ENCODE measurements around the gene SCFD2. TPM values are rescaled to one million over a fixed set of nuclear protein-coding genes. Genes with fewer than 3 reads are reported as not detected.
"Not testable (repeated sequence)": the region's sequence is repeated elsewhere in the genome, so short reads cannot be mapped to it uniquely, and the experiment has no call there.

SCFD2 gene
- total RNA-seq, 1 donor from 2014 or later, result 7.5 TPM

DNA sequence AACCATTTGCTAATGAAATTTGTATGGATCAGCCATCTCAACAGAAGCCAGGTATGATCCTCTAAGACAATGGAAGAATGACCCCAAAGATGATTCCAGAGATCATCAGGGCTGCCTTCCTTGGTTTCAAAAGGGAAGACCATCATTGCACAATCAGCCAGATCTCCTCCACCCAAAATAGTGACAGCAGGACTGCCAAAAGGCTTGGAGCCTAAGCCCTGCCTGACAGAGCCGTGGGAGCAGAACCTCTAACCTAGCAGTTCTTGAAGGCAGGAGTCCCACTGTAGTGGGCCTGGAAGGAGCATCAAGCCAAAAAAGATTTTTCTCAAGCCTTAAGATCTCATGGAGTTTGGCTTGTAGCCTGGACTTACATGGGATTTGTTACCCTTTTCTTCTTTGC is 277.7 kb downstream of the SCFD2 start:
- DNase-seq (no peak), ATAC-seq (peak; percentile 55)
- intact Hi-C loops (cut with micrococcal nuclease), result no loop called here

DNA sequence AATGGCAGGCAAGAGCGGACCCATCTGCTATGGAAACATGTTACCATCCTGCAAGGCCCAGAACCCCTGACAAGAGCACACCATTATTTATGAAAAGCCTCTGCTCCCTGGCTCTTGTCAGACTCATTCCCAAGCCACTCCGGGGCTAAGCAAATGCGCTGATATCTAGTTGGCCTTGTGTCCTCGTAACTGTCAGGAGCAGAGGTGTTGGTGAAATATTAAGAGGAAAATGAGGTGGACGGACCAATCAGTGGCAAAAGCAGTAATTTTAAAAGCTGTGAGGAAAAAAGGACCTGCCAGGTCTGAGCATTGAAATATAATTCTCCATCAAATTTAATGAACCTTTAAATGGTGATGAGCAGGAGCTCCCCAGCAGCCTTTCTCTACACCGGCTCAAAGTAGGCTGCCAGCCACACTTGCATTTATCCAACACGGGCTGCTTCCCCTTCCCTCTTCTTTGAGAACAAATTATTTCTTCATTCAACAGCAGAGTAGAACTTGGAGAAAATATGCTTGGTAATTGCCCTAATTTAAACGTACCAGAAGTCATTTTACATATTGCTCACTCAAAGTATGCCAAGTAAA is 289.4 kb downstream of the SCFD2 start:
- intact Hi-C loops (cut with micrococcal nuclease), result no loop called here
- DNase-seq (no peak), ATAC-seq (peak; percentile 95)

DNA sequence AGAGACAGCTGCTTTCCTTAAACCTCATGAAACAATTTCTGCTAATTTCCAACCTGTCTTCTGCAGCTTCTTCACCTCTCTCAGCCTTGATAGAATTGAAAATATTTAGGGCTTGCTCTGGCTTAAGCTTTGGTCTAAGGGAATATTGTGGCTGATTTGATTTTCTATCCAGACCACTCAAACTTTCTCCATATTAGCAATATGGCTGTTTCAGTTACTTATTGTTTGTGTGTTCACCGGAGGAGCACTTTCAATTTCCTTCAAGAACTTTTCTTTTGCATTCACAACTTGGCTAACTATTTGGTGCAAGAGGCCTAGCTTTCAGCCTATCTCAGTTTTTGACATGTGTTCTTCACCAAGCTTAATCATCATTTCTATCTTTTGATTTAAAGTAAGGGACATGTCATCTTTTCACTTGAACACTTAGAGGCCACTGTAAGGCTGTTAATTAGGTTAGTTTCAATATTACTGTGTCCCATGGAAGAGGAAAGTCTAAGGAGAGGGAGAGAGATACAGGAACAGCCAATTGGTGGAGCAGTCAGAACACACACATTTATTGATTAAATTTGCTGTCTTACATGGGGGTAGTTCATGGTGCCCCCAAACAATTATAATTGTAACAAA is 290.6 kb downstream of the SCFD2 start:
- no peak for DNase-seq
- intact Hi-C loops (cut with micrococcal nuclease), result no loop called here
- no peak for ATAC-seq

DNA sequence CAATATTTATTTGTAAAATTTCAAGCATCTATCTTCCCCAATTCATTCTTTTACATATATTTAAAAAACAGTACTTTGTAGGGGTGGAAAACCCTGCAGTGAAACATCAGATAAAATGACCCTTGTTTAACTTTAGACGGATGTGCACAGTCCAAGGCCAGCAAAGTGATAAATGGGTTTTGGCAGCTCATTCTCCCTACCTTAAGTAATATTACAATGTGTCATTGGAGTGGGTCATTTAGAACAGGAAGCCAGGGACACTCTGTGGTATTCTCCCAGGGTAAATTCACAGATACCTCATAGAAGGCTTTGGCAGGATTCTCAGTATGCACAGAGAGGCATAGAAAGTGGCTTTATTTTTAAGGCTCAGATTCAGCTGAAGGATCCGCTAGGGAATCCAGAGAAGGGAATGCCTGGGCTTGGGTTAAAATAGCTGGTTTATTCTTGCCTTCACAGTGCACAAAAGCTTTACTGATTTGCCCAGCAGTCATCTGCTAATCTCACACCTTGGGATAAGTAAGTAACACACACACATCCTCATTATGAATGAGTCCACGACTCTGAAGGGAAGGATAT is 297.0 kb downstream of the SCFD2 start:
- no peak for ATAC-seq
- intact Hi-C loops (cut with micrococcal nuclease), result no loop called here

DNA sequence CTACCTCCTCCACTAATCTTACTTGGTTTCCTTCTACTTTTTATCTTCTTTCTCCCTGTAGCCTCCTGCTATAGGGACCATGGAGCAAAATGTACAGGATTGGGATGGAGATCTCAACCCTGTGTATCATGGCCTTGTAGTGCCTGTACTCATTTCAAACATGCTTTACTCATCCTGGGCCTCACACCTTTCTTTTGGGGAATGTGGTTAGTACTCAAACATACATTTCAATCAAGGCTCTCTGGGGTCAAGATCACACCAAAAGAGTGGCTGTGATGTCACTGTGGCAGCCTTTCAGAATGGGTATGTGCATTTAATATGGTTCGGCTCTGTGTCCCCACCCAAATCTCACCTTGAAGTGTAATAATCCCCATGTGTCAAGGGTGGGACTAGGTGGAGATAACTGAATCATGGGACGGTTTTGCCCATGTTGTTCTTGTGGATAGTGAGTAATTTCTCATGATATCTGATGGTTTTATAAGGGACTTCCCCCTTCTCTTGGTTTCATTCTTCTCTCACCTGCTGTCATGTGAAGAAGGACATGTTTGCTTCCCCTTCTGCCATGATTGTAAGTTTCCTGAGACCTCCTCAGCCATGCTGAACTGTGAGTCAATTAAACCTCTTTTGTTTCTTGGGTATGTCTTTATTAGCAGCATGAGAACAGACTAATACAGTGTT is 298.6 kb downstream of the SCFD2 start:
- intact Hi-C loops (cut with micrococcal nuclease), result no loop called here
- DNase-seq, result no peak
- no peak for ATAC-seq

More for the DNA sequence above, 297.0 kb downstream of the SCFD2 start:
- DNase-seq, result no peak

DNA sequence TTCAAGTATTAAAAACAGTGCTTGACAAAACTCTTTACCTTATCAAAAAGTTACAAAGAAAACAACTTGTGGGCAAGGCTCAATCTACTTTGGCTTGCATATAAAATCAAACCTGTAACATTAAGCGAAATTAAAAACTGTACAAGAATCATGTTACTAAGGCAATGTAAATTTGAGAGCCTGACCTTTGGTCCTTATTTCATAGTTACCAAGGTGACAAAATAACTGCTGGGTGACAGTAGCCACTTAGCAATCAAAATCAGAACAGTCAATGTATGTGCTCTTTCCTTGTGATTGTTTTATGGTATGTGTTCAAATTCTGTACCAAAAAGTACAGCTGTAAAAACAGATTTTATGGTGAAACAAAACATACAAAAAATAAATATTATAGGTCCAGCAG is 299.7 kb downstream of the SCFD2 start:
- intact Hi-C loops (cut with micrococcal nuclease), result no loop called here
- no peak for ATAC-seq
- no peak for DNase-seq

DNA sequence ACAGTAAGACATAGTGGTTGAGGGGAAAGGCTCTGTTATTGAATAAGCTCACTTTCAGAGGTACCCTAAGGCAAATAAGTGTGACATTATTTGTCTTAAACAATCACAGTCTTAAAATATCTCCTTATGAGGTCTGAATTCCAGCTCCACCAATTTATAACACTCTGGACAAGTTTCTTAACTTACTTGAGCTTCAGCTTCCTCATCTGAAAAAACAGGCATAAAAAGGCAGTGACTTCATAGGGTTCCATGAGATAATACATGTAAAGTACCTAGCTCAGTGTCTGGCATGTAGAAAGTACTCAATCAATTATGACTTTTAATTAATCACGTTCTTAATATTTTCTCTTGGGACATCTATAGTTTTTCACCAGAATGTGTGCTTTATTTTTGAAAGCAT is 301.3 kb downstream of the SCFD2 start:
- ATAC-seq (no peak), DNase-seq (no peak)
- intact Hi-C loops (cut with micrococcal nuclease), result no loop called here

DNA sequence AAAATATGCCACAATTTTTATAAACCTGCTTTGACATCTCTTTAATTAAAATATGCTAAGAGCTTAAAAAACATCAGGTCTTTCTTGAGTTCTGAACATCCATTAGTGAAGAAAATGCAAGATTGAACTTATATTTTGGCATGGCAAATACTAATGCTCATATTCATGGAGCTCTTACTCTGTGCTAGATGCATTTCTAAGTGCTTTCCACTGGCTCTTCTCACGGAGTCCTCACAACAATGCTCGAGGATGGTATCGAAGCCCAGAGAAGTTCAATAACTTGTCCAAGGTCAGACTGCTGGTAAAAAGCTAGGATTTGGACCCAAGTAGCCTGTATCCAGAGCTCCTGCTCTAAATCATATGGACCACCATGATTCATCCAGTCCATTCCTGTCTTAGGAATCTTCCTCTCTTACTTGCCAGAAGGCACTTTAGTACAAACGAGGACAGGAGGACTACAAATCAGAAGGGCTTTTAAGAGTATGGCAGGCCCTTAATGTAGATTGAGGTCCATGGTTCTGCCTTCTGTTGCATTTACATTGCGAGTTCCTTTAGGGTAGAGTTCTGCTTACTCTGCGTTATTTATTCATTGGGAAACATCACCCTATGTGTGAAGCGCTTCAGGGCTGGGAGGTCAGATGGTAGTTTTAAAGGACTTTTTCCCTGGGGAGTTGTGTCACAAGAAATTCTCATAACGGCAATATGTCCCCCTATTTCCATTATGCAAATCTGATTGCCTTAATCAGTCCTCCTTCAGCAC is 304.6 kb downstream of the SCFD2 start:
- intact Hi-C loops (cut with micrococcal nuclease), result no loop called here
- no peak for DNase-seq
- ATAC-seq, result no peak

DNA sequence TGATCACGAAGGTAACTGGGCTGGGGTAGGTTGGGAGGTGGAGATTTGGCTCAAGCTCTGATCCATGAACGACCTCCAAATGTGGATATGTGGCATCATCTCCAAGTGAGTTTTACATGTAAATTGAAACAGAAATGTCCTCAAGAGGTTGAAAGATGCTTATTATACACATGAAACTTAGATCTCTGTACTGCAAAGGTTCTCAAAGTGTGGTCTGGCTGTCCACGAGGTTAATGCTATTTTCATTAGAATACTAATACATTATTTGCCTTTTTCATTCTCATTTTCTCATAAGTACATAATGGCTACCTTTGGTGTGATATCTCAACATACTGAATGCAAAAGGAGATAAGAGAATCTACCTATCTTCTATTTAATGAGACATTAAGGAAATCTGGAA is 305.6 kb downstream of the SCFD2 start:
- intact Hi-C loops (cut with micrococcal nuclease), result no loop called here
- no peak for ATAC-seq
- DNase-seq, result no peak

DNA sequence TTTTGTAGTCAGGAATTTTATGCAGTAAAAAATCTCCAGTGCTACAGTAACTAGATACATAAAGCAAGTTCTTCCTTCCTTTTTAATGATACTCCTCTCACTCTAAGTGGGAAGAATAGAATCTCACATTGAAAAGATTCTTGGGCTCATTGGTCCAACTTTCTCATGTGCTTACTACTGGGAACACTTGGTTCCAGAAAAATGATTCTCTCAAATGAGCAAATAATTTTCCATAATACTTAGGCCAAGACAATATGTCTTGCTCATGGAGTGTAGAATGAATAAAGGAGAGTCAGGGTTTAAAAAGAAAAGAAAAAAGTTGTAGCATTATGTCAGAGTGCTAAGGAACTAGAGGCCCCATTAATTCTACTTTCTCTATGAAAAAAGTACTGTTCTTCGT is 306.0 kb downstream of the SCFD2 start:
- ATAC-seq, result no peak
- DNase-seq, result no peak
- intact Hi-C loops (cut with micrococcal nuclease), result no loop called here

DNA sequence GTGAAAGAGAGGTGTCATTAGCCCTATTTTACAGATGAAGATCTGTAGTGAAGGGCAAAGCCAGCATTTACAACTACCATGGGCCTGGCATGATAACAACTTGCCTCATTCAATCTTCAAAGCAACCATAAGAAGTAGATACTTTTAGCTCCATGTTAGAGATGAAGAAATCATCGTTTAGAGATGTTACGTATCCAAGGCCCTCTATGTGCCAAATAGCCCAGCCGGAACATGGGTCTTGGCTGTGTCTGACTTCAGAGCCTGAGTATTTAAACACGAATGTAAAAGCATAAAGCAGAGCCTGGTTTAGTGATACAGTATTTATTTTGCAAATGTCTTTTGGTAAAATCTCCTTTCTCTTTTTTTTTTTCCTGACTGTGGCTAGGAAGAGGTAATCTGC is 306.6 kb downstream of the SCFD2 start:
- intact Hi-C loops (cut with micrococcal nuclease), result no loop called here
- DNase-seq (no peak), ATAC-seq (peak; percentile 16)

DNA sequence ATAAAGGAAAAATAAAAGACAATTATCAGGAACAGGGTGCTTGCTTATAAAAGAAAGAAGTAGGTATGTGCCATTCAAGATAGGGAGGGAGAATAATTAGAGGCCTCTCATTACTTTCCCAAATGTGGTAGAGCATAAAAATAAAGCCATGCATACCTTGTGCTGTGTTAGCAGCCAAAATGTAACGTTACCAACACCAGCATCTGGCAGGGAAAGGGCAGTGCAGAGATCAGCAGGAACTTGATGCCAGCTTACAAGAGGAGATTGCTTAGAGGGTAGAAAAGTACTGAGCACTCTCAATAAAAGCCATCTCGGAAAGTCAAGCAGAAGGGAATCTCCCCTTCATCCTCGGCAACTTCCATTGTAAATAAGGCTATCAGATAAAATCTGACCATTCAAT is 308.2 kb downstream of the SCFD2 start:
- no peak for DNase-seq
- peak; percentile 95 for ATAC-seq
- intact Hi-C loops (cut with micrococcal nuclease), result no loop called here

DNA sequence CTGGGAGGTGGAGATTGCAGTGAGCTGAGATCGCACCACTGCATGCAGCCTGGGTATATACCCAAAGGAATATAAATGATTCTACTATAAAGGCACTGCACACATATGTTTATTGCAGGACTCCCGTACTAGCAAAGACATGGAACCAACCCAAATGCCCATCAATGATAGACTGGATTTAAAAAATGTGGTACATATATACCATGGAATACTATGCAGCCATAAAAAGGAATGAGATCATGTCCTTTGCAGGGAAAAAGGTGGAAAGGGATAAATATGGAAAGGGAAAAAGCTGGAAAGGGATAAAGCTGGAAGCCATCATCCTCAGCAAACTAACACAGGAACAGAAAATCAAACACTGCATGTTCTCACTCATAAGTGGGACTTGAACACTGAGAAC is 308.8 kb downstream of the SCFD2 start:
- ATAC-seq; intact Hi-C loops (cut with micrococcal nuclease): not testable (repeated sequence)

DNA sequence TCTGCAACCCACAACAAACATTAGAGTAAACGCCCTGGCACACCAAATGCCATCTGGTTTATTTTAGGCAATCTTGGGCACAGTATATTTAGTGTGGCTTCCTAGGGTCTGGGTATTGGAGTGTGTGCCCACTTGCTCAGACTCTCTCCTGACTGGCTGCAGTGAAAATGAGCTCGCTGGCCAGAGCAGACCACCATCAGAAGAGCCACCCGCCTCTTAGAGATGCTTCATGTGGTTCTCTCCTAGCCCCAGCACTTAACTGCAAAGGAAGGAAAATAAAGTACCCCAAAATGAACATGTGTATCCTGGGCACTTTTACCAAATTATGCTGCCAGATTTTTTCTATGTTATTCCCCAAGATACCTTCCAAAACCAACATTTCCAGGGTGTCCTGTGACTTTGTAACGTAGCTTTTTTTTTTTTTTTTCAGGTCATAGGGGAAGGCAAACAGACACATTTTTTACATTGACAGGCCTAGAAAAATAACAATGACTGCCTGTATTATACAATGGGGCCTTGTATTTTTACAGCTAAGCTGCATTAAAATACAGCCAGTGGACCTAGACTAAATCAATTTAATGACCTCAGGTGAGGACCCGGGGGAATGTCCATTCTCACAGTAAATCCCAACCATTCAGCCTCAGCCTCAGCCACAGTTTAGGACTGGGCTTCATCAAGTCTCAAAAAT is 310.0 kb downstream of the SCFD2 start:
- DNase-seq, result no peak
- ATAC-seq, result peak; percentile 29
- intact Hi-C loops (cut with micrococcal nuclease), result no loop called here

More for the DNA sequence above, 308.8 kb downstream of the SCFD2 start:
- DNase-seq, result not testable (repeated sequence)

DNA sequence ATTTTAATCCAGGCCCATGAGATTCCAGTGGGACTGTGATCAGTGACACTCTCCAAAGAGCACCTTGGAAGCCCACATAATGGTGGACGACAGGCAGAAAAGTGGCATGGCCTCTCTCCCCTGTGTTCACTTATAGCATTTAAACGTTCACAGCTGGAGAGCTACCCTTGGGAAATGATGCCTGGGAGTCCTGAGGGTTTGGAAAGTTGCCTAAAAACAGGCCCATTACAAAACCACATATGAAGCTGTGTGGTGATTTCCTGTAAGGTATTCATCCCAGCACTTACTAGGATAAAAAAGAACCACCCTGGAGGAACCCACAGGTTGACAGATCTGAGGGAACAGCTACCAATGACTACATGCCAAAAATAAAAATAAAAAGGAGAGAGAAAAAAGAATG is 310.6 kb downstream of the SCFD2 start:
- peak; percentile 32 for ATAC-seq
- intact Hi-C loops (cut with micrococcal nuclease), result no loop called here

DNA sequence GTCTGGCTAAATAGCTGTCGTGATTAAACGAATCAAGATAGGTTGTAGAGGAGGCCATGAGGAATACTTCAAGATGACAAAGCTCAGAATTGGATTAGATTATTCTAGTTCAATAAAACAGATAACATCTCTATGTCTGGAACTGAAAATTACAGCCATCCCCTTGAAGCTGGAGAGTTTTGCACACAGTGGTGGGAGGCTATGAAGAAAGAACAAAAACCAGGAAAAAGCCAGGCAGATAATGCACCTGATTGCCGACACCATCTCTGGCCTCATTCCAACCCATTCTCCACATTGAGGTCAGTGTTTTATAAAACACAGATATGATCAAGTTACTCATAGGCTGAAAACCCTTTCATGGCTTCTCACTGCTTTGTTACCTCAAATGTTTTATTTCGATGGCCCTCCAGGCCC is 315.5 kb downstream of the SCFD2 start:
- no peak for DNase-seq
- ATAC-seq, result no peak
- intact Hi-C loops (cut with micrococcal nuclease), result no loop called here

More for the DNA sequence above, 310.6 kb downstream of the SCFD2 start:
- DNase-seq, result no peak

DNA sequence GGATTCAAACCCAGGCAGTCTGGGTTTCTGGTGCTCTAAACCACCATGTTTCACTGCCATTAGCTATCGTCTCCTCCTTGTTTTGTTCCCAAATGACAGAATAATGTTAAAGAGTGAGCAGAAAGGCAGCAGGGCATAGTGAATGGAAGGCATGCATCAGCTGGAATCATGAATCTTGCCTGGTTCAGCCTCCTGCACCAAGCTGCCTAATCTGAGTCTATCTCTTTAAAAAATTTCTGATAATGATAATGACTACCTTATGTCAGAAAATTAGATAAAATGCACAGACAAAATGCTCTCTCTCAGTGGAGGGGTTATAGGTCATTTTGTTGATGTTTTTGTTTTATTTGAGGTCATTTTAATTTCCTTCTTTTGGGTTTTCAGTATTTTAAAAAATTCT is 316.3 kb downstream of the SCFD2 start:
- ATAC-seq (no peak), DNase-seq (no peak)
- intact Hi-C loops (cut with micrococcal nuclease), result no loop called here

DNA sequence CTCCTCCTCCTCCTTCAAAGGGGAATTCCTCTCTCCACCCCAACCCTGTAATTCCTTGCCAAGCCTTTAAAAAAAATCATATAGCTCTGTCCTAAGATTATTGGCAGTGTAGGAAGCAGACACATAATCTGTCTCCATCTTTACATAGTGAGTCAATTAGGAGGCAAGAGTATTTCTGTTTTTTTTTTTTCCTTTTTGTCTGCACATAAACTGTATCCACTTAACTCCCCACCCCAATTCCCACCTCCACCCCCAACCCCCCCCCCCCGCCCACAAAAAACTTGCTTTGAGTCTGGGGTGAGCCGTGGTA is 321.3 kb downstream of the SCFD2 start:
- intact Hi-C loops (cut with micrococcal nuclease), result no loop called here
- DNase-seq (no peak), ATAC-seq (no peak)

DNA sequence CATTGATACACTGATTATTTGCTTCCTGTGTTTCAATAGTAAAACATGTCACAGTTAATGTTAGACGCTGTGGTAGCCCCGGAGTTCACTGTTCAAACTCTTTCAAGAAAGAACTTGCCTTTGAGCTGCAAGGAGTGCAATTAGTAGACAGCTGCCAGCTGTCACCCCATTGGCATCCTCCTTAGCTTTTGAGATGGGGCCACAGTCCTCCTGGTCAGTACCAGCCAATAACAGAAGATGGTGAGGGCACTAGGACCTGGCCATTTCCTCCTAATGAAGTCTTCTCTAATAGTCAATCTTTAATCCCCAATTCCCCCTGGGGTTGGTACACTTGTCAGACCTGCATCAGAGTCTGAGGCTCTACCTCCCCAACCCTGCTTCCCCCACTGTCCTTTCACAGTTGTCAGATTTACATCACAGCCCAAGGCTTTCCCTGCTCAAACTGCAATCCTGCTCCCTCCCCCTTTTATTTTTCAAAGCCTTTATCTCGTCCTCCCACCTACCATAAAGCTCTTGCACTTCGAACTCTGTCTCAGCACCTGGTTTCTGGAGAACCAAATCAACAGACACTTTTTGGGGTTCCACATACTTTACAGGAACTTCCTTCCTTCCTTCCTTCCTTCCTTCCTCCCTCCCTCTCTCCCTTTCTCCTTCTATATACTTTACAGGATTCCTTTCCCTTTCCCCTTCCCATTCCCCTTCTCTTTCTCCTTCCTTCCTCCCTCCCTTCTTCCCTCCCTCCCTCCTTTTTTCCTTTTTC is 321.8 kb downstream of the SCFD2 start:
- DNase-seq (no peak), ATAC-seq (no peak)
- intact Hi-C loops (cut with micrococcal nuclease), result no loop called here
